Stimulated activated naive CD4-positive, alpha-beta T cell (primary cell): Measurements from ENCODE around the gene CCL23.
"Not testable (repeated sequence)": the region's sequence is repeated elsewhere in the genome, so short reads cannot be mapped to it uniquely, and the experiment has no call there.

ENCODE experiments used
- DNase-seq, 6 experiments: peaks; one replicate each; lab custom pipeline; 2025; lab: John Stamatoyannopoulos, UW

CCL23 gene

DNA sequence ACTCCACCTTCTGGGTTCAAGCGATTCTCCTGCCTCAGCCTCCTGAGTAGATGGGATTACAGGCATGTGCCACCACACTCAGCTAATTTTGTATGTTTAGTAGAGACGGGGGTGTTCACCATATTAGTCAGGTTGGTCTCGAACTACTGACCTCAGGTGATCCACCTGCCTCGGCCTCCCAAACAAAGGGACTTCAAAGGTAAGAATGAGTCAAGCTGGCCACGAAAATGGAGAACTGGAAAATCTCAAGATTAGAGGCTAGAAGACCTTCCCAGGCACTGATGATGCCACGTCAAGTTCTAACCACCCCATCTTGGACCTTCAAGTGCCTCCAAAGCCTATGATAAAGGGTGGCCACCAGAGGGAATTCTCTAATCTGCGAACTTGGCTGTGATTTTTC, 15.1 kb downstream of the CCL23 start:
- DNase-seq, result no peak

DNA sequence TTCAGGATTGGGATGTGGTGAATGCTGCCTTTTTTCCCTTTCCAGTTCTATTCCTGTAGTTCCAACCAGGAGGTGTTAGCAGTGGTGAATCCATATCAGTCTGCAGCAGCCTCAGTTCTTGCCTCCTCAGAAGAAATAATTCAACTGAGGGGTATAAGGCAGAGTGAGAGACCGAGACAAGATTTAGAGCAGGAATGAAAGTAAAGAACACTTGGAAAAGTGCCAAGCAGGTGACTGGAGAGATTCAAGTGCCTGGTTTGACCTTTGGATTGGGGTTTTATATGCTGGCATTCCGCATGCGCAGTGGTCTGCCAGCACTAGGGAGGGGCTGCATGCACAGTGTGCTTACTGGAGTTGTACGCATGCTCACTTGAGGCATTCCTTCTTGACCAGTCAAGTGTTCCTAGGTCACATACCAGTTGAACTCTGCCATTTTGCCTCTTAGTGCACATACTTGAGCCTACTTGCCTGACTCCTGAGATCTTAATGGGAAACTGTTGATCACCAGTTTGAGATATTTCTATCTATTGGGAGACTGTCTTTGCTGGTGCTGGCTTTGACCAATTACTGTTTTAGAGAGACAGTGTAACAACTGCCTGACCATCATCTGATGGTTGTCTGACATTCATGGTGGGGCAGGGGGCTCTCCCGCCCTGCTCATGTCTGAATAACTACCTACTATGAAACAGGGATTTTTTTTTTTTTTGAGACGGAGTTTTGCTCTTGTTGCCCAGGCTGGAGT, 15.7 kb downstream of the CCL23 start:
- no peak for DNase-seq

DNA sequence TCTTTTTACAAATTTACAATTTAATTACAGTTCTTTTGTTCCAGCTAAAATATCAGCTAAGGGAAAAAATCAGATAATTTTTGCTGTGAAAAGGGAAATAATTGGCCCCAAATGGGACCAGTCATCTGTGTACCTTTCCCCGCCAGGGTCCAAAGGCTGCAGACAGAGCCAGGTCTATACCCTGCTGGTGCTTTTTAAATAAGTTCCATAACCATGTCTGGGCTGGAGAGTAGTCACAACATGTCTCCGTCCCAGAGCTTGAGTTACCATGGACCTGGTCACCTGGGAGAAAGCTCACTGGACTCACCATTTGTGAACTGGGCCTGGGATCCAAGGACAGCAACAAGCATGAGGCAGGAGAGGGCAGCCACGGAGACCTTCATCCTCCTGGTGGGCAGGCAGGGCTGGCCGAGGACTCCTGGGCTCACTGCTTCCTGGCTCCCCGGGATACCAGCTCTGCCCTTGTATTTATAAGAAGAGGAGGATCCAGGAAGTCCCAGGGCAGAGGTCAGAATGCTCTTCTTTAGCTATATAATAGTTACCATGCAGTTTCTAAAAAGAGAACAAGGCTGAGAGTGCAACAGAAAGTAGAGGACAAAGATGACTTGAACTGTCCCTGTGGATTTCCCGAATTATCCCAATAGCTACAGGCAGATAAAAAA, 16.5 kb downstream of the CCL23 start, which contains the start of gene CCL15:
TSS of gene CCL15 (minus strand) at position 444 of the 662 bp plus-strand sequence. CDS start at position 383, 61 bp downstream.
- DNase-seq, result no peak

DNA sequence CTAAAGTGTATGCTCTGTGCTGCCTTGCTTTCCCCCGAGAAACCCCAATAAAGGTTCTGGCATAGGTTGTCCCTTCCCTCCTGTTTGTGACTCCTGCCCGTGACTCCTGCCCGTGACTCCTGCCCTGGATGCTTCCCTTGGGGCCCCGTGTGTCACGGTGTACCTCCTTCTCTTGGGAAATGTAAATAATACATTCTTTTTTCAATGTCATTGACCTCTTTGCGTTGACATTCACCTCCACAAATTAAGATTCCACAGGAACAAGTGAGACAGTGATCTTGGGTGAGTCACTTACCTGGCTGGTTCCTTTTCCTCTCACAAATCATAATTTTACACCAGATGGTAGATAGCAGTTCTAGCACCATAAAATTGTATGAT, 17.1 kb downstream of the CCL23 start:
- DNase-seq, result no peak

DNA sequence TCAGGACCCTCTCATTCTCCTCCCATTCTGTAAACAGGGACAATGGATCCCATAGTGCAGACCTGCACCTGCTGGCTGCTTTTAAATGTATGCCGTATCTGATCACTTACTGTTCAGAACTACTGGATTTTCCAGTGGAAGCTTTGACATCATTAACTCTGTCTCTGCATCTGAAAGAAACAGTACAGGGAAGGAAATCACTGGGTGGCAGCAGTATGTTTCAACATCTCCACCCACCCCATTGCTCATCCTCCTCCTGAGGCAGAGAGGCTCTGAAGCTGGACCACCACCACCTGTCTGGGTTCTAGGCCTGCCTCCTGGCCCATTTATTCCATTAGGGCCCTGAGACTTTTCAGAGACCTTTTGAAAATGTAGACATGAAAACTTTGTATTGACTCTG, 19.0 kb downstream of the CCL23 start:
- no peak for DNase-seq

DNA sequence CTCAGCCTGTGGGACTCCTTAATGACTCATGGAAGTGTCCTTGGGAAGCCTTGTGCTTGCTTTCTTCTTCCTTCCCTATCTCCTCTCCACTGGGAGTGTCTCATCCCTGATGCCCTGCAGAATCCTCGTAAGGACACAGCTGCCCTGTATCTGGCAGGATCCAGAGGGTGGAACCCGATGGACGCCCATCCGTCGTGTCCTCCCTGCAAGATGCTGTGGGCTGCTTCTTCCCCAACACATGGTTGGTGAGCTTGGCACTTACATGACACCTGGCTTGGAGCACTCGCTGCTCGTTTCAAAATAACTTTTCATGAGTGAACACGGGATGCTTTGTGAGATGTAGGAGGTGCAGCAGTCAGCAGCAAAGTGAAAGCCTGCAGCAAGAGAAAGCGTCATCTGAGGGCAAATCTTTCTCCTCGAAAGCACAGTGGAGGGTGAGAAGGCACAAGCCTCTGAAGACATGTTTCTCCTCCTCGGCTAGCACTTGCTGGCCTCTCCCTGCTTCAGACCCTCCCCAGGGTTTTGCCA, 19.7 kb downstream of the CCL23 start:
- DNase-seq, result no peak

DNA sequence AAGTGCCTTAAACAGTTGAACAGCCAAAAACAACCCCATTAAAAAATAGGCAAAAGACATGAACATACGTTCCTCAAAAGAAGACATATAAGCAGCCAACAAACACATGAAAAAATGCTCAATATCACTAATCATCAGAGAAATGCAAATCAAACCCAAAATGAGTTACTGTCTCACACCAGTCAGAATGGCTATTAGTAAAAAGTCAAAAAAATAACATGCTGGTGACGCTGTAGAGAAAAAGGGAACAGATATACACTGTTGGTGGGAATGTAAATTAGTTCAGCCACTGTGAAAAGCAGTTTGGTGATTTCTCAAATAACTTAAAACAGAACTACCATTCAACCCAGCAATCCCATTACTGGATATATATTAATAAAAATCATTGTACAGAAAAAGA, 22.4 kb downstream of the CCL23 start:
- not testable (repeated sequence) for DNase-seq

DNA sequence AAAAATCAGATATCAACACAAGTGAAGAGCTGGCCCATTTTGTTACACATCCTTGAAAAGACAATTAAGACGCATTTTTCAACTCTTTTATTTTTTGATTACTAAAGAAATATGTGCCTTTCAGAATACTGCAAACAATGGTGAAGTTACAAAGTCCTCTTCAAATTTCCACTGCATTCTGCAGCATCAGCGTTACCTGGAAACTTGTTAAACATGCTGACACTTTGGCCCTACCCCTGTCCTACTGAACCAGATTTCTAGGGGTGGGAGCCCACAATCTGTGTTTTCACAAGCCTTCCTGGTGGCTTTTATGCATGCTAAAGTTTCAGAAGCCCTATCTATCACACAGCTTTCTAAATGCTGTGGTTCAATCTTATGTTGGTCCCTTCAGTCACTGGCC, 26.7 kb downstream of the CCL23 start:
- no peak for DNase-seq

DNA sequence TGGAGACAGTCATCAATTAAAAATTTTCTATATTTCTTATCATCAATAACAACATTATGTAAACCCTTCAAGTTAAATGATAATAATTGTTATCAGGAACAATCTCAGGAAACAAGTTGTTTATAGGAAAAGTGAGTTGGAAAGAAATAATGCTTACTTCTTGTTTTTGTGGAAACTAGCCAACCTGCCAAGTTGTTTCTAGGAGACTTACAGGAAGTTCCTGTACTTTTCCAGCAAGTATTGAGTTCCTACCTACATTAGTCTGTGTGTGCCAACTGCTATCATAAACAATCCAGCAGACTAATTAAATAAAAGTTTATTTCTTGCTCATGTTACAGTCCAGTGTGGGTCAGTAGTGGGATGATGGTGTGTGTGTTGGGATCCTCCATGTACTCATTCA, 29.6 kb downstream of the CCL23 start:
- no peak for DNase-seq

DNA sequence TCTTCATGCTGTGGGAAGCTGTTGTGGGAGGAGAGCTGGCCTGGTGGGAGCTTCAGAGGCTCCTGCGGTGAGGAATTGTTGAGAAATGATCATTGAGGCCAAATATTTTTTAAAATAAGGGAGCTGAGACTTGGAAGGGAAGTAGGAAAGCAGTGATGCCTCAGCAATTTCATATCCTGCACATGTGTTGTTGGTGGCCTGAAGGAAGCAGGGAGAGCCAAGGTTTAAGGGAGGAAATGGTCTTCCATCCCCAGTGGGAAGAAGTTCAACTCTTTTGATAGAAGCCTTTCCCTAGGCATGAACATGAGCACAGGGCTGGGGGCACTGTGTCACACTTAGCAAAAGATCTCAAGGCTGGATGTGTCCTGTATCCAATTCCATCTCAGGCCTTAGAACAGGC, 31.1 kb downstream of the CCL23 start, which contains the start of gene CCL14:
TSS of gene CCL14 (minus strand) at position 87 of the 400 bp plus-strand sequence. CDS start at position 7, 80 bp downstream.
- DNase-seq, result no peak

DNA sequence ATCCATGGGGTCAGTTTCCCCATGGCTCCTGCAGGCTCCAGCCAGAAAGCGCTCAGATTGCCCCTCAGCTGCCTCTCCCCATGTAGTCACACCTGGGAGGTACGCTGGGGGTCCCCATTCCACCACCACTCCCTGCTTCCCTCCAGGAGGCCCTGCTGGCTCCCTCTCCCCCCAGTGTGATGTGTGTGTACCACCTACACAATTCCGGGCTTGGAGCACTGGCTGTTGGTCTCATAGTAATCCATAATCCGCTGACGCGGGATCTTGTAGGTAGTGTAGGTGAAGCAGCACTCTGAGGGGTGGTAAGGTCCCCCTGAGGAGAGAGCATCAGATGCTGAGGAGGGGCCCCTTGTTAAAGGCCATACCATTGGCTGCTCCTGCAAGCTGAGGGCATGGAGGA, 33.6 kb downstream of the CCL23 start:
- no peak for DNase-seq

DNA sequence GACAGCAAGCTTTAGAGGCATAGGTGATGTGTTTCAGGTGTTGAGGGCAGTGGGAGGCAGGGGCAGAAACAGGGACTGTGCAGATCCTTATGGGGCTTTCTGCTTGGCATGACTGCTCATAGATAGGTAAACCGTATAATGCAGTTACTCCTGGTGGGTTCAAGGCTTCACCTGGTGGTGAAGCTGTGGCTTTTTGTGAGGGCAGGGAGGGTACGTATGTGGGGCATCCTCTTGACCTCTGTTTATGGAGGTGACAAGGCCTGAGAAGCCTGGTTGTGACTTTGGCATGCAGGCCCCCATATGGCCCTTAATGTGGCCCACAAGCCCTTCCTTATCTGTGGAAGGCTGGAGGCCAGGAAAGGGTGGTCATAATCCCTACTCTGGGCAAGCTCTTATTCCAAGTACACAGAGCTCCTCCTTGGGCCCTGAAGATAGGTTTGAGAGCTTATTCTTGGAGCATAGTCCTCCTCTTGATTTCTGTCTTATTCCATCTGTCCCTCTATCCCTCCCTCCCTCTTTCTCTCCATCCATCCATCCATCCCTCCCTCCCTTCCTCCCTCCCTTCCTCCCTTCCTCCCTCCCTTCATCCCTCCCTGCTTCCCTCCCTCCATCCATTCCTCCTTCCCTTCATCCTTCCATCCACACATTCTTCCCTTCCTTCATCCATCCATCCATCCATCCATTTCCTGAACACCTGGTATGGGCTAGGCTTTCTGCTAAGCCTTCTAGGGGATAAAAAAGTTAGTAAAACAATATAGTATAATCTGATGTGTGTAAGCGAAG, 35.2 kb downstream of the CCL23 start:
- no peak for DNase-seq

DNA sequence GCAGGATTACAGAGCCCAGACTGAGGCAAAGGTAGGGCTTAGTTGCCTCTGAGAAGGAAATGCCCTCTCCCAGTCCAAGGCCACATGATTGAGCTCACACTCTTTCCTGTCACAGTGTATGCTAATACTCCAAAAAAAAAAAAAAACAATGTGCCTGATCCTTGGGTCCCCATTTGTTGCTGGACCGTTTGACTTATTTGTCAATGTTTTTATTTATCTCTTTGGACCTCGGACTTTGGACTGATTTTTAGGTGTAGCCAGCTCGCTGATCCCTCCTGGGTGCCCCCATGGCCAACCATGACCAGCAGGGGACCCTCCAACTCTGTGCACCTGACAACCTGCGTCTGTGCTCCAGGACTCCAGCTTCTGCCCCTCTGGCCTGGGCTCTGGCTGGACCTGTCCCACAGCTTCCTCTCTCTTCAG, 35.9 kb downstream of the CCL23 start:
- no peak for DNase-seq

DNA sequence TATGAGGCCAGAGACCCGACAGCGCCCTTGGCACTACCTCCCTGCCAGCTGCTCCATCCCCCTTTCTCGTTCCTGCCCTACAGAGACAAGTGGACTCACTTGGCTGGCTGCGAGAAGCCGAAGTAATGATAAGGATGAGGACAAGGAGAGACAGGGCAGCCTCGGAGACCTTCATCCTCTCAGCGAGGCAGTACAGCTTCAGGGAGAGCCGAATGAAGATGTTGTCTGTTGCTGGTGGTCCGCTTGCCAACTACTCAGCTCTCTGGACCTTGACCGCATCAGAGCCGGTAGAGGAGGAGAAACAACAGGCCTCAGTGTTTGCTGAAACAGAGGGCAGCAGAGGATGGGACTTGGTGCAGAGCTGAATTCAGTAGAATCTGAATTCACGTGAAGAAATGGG, 36.5 kb downstream of the CCL23 start, which contains the start of gene CCL16:
TSS of gene CCL16 (minus strand) at position 252 of the 400 bp plus-strand sequence. CDS start at position 175, 77 bp downstream.
- no peak for DNase-seq

DNA sequence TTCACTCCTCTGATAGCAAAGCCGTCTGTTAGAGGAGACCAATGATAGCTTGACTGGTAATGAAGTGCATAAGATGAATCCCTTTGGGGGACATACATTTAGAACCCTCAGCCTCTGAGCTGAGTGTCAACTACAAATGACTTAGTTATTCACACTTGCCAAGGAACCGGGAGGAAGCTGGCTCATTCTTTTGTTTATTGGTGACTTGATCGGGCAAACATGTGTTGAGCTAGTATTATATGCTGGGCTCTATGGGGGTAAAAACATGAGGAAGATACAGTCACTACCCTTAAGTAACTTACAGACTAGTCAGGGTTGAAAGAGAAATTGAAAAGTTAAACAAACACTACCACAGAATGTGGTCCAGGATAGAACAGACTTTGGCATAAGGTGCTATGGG, 39.4 kb downstream of the CCL23 start:
- DNase-seq, result no peak

DNA sequence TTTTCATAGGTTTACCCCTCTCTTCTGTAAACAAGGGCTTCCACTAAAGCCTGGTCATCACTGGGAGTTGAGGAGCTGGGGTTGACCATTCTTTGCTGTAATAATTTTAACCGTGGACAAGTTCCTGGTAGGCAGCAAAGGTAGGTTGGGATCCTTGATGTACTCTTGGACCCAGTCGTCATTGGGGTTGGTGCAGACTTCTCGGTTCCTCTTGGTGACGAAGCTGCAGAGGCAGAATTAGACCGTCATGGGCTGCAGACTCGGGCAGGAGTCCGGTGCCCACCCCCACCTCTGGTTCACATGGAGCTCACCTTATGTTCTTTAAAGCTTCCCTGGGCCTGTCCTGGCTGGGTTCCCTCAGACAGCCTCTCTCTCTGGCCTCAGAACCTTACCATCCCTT, 40.3 kb downstream of the CCL23 start:
- no peak for DNase-seq

DNA sequence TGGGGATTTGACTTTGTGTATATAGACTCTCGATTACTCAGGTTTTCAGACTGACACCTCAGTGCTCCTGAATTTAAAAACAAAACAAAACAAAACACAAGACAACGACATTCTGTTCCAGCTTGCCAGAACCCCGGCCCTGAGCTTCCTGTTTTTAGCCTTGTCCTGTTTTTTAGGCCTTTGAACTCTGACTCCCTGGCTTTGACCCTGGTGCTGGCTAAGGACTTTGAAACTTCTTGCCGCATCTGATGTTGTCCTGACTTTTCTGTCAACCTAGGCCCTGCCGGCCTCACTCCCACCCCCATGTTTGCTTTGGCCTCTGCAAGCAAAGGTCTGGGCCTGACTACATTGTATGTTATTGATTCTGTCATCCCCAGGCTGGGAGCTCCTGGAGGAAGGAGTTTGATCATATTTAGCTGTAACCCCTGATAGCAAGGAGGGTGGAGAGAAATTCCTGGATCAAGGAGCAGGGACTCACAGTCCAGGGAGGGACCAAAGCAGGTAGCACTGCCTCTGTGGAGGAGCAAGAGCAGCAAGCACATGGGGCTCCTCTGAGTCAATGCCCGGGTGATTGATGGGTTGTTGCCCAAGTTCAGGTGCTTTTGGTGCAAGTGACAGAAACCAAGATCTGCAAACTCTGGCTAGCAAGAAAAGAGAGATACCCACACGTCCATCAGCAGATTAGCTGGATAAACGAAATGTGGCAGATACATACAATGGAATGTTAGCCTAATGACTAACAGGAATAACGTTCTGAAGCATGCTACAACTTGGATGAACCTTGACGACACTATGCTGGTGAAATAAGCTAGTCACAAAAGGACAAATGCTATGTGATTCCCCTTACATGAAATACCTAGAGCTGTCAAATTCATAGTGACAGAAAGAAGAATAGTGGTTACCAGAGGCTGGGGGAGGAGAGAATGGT, 44.2 kb downstream of the CCL23 start:
- DNase-seq, result no peak

DNA sequence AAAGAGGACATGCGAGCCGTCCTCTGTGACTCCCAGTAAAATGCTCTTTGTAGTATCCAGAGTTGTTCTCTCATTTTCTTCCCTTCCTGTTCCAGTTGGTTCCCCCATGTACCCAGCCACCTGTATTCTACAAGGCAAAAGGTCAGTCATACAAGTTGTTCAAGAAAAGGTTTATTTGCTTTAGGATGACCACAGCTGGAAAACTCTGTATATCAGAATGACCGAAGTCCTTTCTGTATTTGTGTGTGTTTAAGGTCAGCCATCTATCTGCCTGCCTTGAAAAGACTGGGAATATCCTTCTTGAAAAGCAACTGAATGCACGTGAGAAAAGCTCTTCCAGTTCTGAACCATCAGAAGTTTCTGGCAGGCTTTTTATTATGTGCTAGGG, 44.8 kb downstream of the CCL23 start:
- DNase-seq, result no peak

DNA sequence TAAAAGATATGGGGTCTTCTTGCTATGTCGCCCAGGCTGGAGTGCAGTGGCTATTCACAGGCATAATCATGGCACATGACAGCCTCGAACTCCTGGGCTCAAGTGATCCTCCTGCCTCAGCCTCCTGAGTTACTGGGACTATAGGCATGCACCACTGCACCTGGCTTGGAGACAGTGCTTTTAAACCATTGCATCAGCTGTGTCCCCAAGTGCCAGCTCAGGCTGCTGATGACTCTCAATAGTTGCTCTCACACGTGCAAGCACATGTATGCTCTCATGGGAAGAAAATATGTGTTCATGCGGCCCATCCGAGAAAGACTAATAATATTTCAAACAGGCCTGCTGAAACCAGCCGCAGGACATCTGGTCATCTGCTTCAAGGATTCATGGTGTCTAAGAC, 45.2 kb downstream of the CCL23 start:
- no peak for DNase-seq

DNA sequence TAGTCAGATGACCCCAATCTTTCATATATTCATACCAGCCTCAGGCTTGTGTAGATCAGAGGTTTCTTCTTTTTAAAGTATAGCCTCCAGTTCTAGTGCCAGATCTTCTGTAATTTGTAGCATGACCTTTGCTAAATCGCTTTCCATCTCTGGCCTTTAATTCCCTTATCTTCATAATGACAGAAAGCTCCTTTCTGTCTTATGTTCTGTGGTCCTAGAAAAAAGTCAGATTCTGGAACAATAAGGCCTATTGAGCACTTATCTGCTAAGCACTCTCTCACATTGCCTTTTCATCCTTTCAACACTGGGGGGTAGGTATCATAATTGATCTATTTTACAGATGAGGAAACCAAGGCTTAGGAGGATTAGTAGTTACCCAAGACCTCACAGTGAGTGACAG, 45.7 kb downstream of the CCL23 start:
- no peak for DNase-seq
